ENCODE results near the gene RXRB. TPM values are rescaled to one million over a fixed set of nuclear protein-coding genes. Genes with fewer than 3 reads are reported as not detected.

Gene RXRB
- total RNA-seq, 4 donors from 2014 or later, result 17.3 to 27.7 (median 24.8) TPM

DNA sequence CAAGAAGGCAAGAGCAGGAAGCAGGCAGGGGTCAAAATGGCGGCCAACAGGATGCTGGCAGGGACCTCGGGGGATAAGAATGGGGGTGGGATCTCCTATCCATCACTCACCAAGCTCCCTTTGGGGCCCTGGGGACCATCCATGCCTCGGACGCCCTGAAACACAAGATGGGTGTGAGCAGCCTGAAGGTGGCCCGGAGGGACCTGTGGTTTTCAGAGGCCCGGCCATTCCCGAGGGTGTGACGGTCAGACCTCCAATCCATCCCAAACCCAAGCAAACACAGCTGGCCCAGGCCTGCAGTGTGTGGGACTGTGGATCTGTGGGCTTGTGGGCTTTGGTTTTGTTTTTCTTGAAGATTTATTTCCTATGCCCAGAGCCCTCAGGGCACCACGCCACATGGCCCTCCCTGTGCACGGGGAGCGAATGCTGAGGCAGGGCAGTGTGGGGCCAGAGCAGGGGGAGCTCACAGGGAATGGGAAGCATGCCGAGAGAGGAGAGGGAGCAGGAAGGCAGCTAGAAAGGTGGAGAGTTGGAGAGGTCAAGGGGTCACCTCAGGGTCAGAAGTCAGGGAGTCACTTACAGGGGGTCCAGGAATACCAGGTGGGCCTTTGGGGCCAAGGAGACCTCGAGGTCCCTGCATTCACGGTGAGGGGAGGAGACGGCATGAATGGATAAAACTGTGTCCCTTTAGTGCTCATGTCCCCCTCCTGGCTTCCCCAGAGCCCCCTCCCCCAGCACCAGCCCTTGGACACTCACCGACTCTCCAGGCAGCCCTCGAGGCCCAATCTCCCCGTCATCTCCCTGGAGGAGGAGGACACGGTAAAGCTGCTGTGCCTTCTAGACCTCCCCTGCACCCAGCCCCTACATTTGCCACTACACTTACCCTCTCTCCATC, 22.7 kb downstream of the RXRB start:
- TF ChIP-seq CTCF (IDR thresholded peaks at IDR 0.05; ENCODE audit: low read depth), result no peak

GRCh38 chr6:33176906-33177305, 23.6 kb downstream of the RXRB start:
- TF ChIP-seq CTCF (IDR thresholded peaks at IDR 0.05; ENCODE audit: low read depth), result no peak

- no peak for TF ChIP-seq CTCF (IDR thresholded peaks at IDR 0.05; ENCODE audit: low read depth)
Measured at GRCh38 chr6:33175436-33176069, 24.9 kb downstream of the RXRB start.

GRCh38 chr6:33174784-33175183, 25.7 kb downstream of the RXRB start:
- TF ChIP-seq CTCF (IDR thresholded peaks at IDR 0.05; ENCODE audit: low read depth), result no peak

DNA sequence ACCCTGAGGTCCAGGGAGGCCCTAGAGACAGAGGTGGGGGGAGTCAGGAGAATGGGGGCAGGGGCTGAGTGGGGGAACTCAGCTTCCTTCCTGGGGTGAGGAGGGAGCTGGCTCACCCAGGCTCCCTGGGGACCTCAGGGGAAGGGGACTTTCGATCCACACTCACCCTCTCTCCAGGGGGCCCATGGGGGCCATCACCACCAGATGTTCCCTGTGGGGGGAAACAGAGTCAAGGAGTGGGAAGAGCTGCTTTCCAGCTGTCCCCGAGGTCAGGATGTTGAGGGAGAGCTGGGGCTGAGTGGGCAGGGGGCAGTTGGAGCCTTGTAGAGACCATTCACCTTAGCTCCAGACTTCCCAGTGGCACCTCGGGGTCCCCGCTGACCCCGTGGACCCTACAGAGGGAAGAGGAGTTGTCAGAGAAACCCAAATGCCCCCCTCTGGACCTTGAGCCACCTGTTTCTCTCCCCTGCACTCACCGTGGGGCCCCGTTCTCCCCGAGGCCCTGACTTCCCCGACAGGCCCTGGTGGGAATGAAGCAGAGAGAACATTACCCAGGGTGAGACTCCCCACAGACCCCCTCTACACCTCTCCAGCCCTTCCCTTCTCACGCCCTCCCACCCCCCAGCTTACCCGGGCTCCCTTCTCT, 26.8 kb downstream of the RXRB start:
- no peak for TF ChIP-seq CTCF (IDR thresholded peaks at IDR 0.05; ENCODE audit: low read depth)

DNA sequence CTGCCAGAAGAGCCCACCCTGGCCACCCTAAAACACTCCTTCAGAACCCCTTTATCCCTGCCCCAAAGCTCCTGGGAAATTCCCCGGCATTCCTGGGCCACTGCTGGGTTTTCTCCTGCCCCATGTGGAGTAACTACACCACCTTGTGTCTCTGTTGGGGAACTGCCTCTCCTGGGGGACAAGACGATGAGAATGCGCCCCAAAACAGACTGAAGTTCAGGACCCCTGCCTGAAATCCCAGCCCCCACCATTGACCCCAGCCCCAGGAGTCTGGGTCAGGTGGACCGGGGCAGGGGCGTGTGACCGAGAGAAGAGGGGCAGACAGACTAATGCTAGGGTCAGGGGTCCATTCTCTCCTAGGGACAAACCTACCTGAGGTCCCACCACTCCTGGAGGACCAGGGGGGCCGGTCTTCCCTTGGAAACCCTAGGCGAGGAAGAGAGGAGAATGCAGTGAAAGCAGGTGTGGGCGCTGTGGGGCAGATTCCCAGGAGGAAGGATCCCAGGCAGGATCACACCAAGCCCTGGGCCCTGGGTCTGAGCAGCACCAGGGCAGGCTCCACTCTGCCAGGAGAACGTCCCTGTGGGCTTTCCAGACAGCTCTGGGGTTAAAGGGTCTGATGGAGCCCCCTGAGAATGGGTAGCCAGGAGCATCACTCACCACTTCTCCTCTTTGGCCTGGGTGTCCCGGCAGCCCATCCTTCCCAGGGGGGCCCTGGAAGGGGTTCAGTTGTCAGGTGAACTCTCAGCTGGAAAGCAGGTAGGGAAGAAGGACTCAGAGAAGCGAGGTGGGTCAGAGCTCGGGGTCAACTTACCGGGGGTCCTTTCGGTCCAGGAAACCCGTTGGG, 27.6 kb downstream of the RXRB start:
- no peak for TF ChIP-seq CTCF (IDR thresholded peaks at IDR 0.05; ENCODE audit: low read depth)
